Stomach (tissue), 4 donors: Measurements from ENCODE around the gene TCAIM.

ENCODE experiments used
- POLR2A ChIP-seq, 4 donors: fragments of 450-650 bp; IDR thresholded peaks; one replicate each; pipeline ENCODE4 v1.6.1; 2016; ENCODE audit warnings: antibody characterized with exemption in 4 of 4, control low read depth in 2 of 4, mild to moderate bottlenecking in 1 of 4, moderate library complexity in 1 of 4
- POLR2AphosphoS5 ChIP-seq, 3 donors: sonication (generic); formaldehyde crosslinking; IDR thresholded peaks; one replicate each; pipeline ENCODE4 v1.6.1; 2016; ENCODE audit warnings: antibody characterized with exemption in 3 of 3
- TF ChIP-seq, protein P1 (sequence below), 7 experiments: fragments of 450-650 bp in 4 of 7; fragments of 200-600 bp in 3 of 7; sonication (generic) in 3 of 7; IDR thresholded peaks; one replicate each; pipeline ENCODE4 v1.5.1; 2016 to 2019; ENCODE audit warnings: antibody characterized with exemption in 7 of 7, control low read depth in 2 of 7, mild to moderate bottlenecking in 1 of 7

DNA sequence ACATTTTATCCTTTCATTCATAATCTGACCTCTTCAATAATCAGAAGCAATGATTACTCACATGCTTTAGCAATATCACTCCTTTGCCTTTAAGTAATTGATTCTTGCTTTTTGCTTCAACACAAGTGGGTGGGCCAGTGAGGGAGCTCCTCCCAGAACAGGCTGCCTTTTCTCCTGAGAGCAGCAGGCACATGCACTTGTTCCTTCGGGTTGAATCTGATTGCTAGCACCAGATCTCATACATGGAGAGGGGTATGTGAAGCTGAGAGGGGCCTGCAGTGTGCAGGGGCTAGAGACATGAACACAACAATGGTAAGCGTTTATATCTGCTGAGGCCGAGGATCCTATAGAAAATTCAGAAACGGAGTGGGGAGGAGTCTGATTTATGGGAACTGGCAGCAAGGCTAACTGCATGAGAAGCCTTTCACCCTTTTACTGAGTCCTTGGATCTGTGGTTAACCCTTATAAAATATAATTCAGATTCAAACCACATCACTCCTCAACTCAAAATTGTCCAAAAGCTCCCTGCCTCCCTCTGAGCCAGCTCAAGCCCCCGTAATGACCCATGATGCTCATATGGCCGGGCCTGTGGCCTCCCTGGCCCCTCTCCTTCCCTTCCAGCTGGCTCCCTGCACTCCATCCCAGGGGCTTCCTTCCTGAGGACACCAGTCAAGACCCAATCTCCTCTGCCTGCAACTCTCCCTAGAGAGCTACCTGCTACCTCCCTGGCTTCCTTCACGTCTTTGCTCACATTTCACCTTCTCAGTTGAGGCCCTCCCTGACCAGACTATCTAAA is 106.5 kb downstream of the TCAIM start:
- TF ChIP-seq POLR2A (IDR thresholded peaks at IDR 0.05) (no peak), POLR2AphosphoS5 (IDR thresholded peaks at IDR 0.05) (no peak)
- TF ChIP-seq, protein P1, sequence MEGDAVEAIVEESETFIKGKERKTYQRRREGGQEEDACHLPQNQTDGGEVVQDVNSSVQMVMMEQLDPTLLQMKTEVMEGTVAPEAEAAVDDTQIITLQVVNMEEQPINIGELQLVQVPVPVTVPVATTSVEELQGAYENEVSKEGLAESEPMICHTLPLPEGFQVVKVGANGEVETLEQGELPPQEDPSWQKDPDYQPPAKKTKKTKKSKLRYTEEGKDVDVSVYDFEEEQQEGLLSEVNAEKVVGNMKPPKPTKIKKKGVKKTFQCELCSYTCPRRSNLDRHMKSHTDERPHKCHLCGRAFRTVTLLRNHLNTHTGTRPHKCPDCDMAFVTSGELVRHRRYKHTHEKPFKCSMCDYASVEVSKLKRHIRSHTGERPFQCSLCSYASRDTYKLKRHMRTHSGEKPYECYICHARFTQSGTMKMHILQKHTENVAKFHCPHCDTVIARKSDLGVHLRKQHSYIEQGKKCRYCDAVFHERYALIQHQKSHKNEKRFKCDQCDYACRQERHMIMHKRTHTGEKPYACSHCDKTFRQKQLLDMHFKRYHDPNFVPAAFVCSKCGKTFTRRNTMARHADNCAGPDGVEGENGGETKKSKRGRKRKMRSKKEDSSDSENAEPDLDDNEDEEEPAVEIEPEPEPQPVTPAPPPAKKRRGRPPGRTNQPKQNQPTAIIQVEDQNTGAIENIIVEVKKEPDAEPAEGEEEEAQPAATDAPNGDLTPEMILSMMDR (IDR thresholded peaks at IDR 0.05) = no peak
